Adrenal gland (tissue), 12 donors: Measurements from ENCODE around the gene KRTAP10-7. TPM values are rescaled to one million over a fixed set of nuclear protein-coding genes. Genes with fewer than 3 reads are reported as not detected.
"Not testable (repeated sequence)": the region's sequence is repeated elsewhere in the genome, so short reads cannot be mapped to it uniquely, and the experiment has no call there.

ENCODE experiments used
- DNase-seq, 7 donors: peaks; one replicate each; pipeline ENCODE4 v3.0.0-alpha.2; 2019 to 2020
- H3K27ac ChIP-seq, 5 donors: fragments of 200-600 bp; sonication (generic) in 4 of 5; 1 replicate in 3 of 5; 2 replicates in 2 of 5; pipeline versions ENCODE4 v1.5.1 to v1.8.0; 2016 to 2020; ENCODE audit warnings: mild to moderate bottlenecking in 1 of 5
- H3K27me3 ChIP-seq: fragments of 200-600 bp; 2 replicates; pipeline ENCODE4 v1.8.0; 2021
- H3K36me3 ChIP-seq, 2 donors: fragments of 200-600 bp; replicated peaks in 1 of 2; 1 replicate in 1 of 2; 2 replicates in 1 of 2; pipeline versions ENCODE4 v1.5.1 to v1.8.0; 2018 to 2022
- H3K4me1 ChIP-seq, 2 donors: fragments of 200-600 bp; replicated peaks in 1 of 2; 1 replicate in 1 of 2; 2 replicates in 1 of 2; pipeline versions ENCODE4 v1.5.1 to v1.8.0; 2018 to 2021
- H3K4me3 ChIP-seq, 4 donors: fragments of 200-600 bp; sonication (generic) in 3 of 4; one replicate each; pipeline ENCODE4 v1.5.1; 2016 to 2018
- H3K9me3 ChIP-seq, 3 donors: fragments of 200-600 bp; sonication (generic) in 1 of 3; replicated peaks in 1 of 3; 1 replicate in 2 of 3; 2 replicates in 1 of 3; pipeline versions ENCODE4 v1.5.1 to v1.8.0; 2016 to 2021
- POLR2A ChIP-seq, 2 donors: fragments of 450-650 bp; IDR thresholded peaks; one replicate each; pipeline ENCODE4 v1.6.1; 2017; ENCODE audit warnings: antibody characterized with exemption in 2 of 2, mild to moderate bottlenecking in 2 of 2, moderate library complexity in 1 of 2
- WGBS, 4 donors: extraction: QIAGEN DNeasy Blood & Tissue Kit in 2 of 4; methylation state at CpG; one replicate each; pipeline versions ENCODE4 v1.1.5 to v1.1.7; 2013 to 2017; 5-methylcytosine and 5-hydroxymethylcytosine counted together
- intact Hi-C, 2 donors: fragments of 100-400 bp; cut with DNase I; formaldehyde crosslinking; loops; one replicate each; pipeline versions ENCODE4 v1.14.1 to v1.15.0; 2022 to 2023
- polyA plus RNA-seq, 3 donors: library from polyadenylated mRNA; stranded (reverse); fragments of 200-250 nt in 2 of 3; fragments of 350-450 nt in 1 of 3; fragmentation: Illumina TruSeq in 1 of 3; extraction: RNeasy Lipid Tissue Mini Kit (QIAGEN cat#74804) in 1 of 3; gene quantifications; one replicate each; pipeline ENCODE4 v1.2.3, GENCODE V29; 2013 to 2014
- total RNA-seq, 9 donors: library from RNA; depleted of rRNA in 4 of 9; stranded (reverse); fragments of >200 nt in 4 of 9; fragments of 120-200 nt in 1 of 9; fragmentation: NEBNext Ultra II Directional in 1 of 9; extraction: Animal tissue kit (Norgen Biotek cat#: 25700) in 1 of 9; gene quantifications; one replicate each; pipeline versions ENCODE4 v1.1.0 to v1.2.4, GENCODE V29; 2013 to 2023
- TF ChIP-seq, protein P1 (sequence below), 6 experiments: fragments of 450-650 bp in 4 of 6; fragments of 200-600 bp in 2 of 6; sonication (generic) in 1 of 6; IDR thresholded peaks; 1 replicate in 5 of 6; 2 replicates in 1 of 6; pipeline versions ENCODE4 v1.5.1 to v1.8.0; 2016 to 2021; ENCODE audit warnings: antibody characterized with exemption in 6 of 6, mild to moderate bottlenecking in 2 of 6, moderate library complexity in 1 of 6
- donor health status: healthy with polysubstance abuse.
- donor health status: Bipolar disorder and iron deficiency.
- donor health status: DM: yes; HTN: yes; CAD: no.
- donor health status: DM: no; HTN: no; CAD: no.
- donor health status: DM: no; HTN: no; CAD: no.
- donor health status: DM: yes; HTN: yes; CAD: no.

KRTAP10-7 gene
- total and polyA plus RNA-seq, 12 donors = not detected

GRCh38 chr21:44606495-44606894 lies 6.1 kb downstream of the KRTAP10-7 start:
- 67 to 76% (median 70%) methylated on average over 4 of the region's 4 CpGs for WGBS, 4 donors
- intact Hi-C loops = no loop called here

GRCh38 chr21:44609193-44609592 lies 8.8 kb downstream of the KRTAP10-7 start:
- Histone ChIP-seq H3K27me3 (no peaks in the 10 kb centered on the region), H3K9me3 (no peaks in the 10 kb centered on the region), H3K27ac (no peak overlapping the region), H3K4me1 (no peaks in the 10 kb centered on the region), H3K36me3 (no peaks in the 10 kb centered on the region), H3K4me3 (no peak overlapping the region)
- intact Hi-C loops = no loop called here
- DNase-seq = no peak
- no peak for TF ChIP-seq POLR2A (IDR thresholded peaks at IDR 0.05)
- TF ChIP-seq, protein P1, sequence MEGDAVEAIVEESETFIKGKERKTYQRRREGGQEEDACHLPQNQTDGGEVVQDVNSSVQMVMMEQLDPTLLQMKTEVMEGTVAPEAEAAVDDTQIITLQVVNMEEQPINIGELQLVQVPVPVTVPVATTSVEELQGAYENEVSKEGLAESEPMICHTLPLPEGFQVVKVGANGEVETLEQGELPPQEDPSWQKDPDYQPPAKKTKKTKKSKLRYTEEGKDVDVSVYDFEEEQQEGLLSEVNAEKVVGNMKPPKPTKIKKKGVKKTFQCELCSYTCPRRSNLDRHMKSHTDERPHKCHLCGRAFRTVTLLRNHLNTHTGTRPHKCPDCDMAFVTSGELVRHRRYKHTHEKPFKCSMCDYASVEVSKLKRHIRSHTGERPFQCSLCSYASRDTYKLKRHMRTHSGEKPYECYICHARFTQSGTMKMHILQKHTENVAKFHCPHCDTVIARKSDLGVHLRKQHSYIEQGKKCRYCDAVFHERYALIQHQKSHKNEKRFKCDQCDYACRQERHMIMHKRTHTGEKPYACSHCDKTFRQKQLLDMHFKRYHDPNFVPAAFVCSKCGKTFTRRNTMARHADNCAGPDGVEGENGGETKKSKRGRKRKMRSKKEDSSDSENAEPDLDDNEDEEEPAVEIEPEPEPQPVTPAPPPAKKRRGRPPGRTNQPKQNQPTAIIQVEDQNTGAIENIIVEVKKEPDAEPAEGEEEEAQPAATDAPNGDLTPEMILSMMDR (IDR thresholded peaks at IDR 0.05) = no peak

More at GRCh38 chr21:44606495-44606894, 6.1 kb downstream of the KRTAP10-7 start:
- Histone ChIP-seq H3K9me3 (no peaks in the 10 kb centered on the region), H3K36me3 (no peaks in the 10 kb centered on the region), H3K27me3 (peaks cover 8% of the 10 kb centered on the region), H3K4me1 (no peaks in the 10 kb centered on the region), H3K4me3 (no peak overlapping the region), H3K27ac (no peak overlapping the region)
- no peak for TF ChIP-seq POLR2A (IDR thresholded peaks at IDR 0.05)
- TF ChIP-seq, protein P1 (IDR thresholded peaks at IDR 0.05) = no peak
- no peak for DNase-seq

DNA sequence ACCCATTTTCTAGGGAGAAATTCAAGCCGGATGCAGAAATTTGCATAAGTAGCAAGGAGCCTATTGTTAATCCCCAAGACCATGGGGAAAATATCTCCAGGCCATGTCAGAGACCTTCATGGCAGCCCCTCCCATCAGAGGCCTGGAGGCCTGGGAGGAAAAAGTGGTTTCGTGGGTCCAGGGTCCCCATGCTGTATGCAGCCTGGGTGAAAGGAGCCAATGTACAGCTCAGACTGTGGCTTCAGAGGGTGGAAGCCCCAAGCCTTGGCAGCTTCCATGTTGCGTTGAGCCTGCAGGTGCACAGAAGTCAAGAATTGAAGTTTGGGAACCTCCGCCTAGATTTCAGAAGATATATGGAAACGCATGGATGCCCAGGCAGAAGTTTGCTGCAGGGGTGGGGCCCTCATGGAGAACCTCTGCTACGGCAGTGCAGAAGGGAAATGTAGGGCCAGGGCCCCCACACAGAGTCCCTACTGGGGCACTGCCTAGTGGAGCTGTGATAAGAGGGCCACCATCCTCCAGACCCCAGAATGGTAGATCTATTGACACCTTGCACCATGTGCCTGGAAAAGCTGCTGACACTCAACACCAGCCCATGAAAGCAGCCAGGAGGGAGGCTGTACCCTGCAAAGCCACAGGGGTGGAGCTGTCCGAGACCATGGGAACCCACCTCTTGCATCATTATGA lies 9.9 kb downstream of the KRTAP10-7 start:
- 86 to 91% (median 87%) methylated on average over 4 to 7 of the region's 7 CpGs for WGBS, 4 donors
- intact Hi-C loops, H3K27ac ChIP-seq, H3K36me3 ChIP-seq, H3K4me3 ChIP-seq, H3K27me3 ChIP-seq, H3K9me3 ChIP-seq, H3K4me1 ChIP-seq, DNase-seq: not testable (repeated sequence)

- Histone ChIP-seq H3K4me3 (no peak overlapping the region), H3K27me3 (no peaks in the 10 kb centered on the region)
- 60 to 85% (median 76%) methylated on average over 3 to 4 of the region's 4 CpGs for WGBS, 4 donors
Observed at GRCh38 chr21:44611551-44611950, 11.2 kb downstream of the KRTAP10-7 start.

More at GRCh38 chr21:44611551-44611950, 11.2 kb downstream of the KRTAP10-7 start:
- no peak for TF ChIP-seq POLR2A (IDR thresholded peaks at IDR 0.05)
- TF ChIP-seq, protein P1 (IDR thresholded peaks at IDR 0.05) = no peak
- Histone ChIP-seq H3K27ac (no peak overlapping the region), H3K4me1 (no peaks in the 10 kb centered on the region), H3K36me3 (no peaks in the 10 kb centered on the region), H3K9me3 (no peaks in the 10 kb centered on the region)
- intact Hi-C loops = no loop called here
- DNase-seq = no peak
